COLO829 (cell line): Measurements from ENCODE around the gene DCPS.
"Not testable (repeated sequence)": the region's sequence is repeated elsewhere in the genome, so short reads cannot be mapped to it uniquely, and the experiment has no call there.

Source experiments
- DNase-seq: peaks from one replicate; pipeline ENCODE4 v3.0.0; 2012; ENCODE audit warnings: low spot score

The DCPS gene, protein sequence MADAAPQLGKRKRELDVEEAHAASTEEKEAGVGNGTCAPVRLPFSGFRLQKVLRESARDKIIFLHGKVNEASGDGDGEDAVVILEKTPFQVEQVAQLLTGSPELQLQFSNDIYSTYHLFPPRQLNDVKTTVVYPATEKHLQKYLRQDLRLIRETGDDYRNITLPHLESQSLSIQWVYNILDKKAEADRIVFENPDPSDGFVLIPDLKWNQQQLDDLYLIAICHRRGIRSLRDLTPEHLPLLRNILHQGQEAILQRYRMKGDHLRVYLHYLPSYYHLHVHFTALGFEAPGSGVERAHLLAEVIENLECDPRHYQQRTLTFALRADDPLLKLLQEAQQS

DNA sequence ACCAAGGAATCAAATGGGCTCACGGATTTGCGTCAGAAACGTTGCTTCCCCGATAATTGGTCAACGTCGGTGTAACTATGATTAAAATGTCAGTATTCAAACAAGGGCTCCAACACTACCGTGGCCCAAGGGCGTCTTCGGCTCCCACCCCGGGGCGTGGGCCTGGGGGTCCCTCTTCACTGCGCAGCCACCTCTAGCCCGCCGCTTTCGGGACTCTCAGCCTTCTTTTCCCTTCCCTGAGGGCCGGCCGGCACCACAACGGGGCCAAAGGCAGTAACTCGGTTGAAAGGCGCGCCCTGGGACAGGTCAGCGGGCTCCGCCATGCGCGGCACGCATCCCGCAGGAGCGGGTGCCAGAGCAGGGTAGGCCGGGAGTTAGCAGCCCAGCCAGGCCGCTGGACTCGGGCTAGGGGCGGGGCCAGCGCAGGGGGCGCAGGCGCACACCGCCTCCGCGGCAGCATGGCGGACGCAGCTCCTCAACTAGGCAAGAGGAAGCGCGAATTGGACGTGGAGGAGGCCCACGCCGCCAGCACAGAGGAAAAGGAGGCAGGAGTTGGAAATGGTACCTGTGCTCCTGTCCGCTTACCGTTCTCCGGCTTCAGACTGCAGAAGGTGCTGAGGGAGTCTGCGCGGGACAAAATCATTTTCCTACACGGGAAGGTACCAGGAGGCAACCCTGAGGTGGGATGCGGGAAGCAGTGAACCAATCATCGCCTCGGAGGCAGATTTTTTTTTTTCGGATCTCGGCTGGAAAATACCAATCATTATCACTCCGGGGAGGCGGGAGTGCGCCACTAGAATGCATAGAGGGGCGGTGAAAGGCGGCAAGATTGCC lies at the start of gene DCPS:
Gene DCPS (plus strand): TSS at position 438 of the 834 bp plus-strand sequence. CDS start 21 bp downstream, at position 459.
- DNase-seq = peak; percentile 92

DNA sequence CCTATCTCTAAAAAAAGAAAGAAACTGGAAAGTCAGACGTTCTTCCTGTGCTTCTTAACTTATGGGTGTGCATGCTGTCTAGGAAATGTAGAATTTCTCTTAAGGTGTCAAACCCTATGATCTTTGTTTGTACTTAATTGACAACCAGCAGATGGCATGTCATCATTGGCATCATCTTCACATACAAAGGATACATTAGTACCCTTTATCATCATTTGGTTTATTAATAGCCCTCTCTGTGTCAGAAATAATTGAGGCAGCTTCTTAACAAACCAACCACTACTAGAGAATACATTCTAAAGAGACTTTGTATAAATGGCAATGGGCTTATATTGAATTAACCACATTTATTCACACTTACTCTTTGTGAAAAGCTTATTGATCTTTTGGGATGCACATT lies 49.0 kb upstream of the DCPS start:
- DNase-seq = no peak

GRCh38 chr11:126255507-126255906 lies 48.4 kb upstream of the DCPS start:
- not testable (repeated sequence) for DNase-seq

- no peak for DNase-seq
Observed at GRCh38 chr11:126256216-126256615, 47.6 kb upstream of the DCPS start.

GRCh38 chr11:126257144-126257543 lies 46.7 kb upstream of the DCPS start:
- DNase-seq = no peak

DNA sequence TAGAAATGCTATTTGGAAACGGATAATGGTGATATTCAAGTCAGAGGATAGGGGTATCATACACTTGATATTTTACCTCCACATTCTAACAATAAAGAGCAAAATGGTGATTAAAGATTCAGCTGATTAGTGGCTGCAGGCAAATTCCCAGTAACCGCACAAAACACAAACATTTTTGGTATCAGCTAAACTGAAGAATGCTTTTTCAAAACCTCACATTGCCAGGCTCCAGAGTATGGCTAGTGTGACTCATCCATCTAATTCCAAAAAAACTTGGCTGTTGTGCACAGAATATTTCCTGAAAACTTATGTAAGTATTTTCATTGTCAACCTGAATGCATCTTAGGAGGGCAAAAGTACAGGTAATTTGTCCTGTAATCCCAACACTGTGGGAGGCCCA lies 46.1 kb upstream of the DCPS start:
- peak; percentile 27 for DNase-seq

- DNase-seq = no peak
Observed at GRCh38 chr11:126262216-126262615, 41.6 kb upstream of the DCPS start.

GRCh38 chr11:126263489-126263888 lies 40.4 kb upstream of the DCPS start:
- DNase-seq = no peak

- no peak for DNase-seq
Observed at GRCh38 chr11:126265811-126266210, 38.0 kb upstream of the DCPS start.

DNA sequence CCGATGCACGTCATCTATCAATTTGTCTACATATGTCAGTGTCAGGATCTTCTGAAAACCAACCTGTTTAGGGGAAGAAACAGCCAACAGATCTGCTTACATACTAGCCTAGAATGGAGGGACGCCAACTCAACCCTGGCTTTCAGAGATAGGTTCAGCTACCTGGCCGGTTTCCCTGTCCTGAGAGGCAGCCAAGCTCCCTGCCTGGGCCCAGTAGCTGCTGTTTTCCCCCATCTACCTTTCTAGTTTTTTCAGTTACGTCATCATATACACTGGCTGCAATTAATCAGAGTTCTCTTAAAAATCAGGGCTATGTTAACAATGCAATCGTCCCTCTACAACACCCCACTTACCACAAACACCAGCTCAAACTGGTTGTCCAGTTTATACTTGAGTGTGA lies 36.2 kb upstream of the DCPS start:
- DNase-seq = no peak

- peak; percentile 34 for DNase-seq
Observed at GRCh38 chr11:126268361-126268707, 35.5 kb upstream of the DCPS start.

GRCh38 chr11:126268708-126269579 lies 34.9 kb upstream of the DCPS start, which contains the start of the genes FOXRED1 and SRPRA:
Gene FOXRED1 (plus strand): TSS chr11:126269154. CDS start chr11:126269207, 53 bp downstream.
Gene SRPRA (minus strand): TSS chr11:126268895. CDS start chr11:126268804, 91 bp downstream.
- DNase-seq = peak; percentile 98

GRCh38 chr11:126277322-126277721 lies 26.5 kb upstream of the DCPS start:
- no peak for DNase-seq

DNA sequence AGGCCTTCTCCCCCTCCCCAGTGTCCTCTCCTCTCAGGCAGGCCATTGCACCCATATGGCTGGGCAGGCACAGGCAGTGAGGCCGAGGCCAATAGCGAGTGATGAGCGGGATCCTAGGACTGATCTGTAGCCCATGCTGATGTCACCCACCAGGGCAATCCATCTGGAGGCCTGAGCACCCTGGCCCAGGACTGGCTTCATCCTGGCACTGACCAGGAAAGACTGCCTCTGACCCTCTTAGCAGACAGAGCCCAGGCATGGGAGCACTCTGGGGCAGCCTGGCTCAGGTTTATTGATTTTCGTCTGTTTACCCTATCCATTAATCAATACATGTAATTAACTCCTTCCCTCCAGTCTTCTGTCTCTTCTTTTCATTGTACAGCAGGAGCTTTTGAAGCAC lies 26.1 kb upstream of the DCPS start:
- DNase-seq = no peak

- DNase-seq = no peak
Observed at GRCh38 chr11:126279191-126279590, 24.7 kb upstream of the DCPS start.

DNA sequence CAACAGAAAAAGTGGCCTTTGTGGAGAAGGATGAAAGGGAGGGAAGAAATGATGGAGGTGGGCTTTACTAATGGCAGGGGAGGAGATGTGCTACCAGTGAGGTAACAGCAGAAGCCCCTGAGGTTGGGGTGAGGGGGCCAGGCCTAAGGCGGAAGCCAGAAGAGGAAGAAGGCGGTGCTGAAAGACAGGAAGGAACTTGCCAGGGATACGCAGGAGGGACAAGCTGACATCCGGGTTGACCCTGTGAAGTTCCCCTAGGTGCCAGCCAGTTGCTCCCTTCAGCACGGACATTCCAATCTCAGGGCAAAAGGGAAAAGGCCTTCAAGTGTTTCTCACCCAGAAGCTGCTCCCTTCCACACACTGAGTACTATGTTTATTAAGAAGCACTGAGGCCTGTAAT lies 23.3 kb upstream of the DCPS start:
- DNase-seq = no peak

DNA sequence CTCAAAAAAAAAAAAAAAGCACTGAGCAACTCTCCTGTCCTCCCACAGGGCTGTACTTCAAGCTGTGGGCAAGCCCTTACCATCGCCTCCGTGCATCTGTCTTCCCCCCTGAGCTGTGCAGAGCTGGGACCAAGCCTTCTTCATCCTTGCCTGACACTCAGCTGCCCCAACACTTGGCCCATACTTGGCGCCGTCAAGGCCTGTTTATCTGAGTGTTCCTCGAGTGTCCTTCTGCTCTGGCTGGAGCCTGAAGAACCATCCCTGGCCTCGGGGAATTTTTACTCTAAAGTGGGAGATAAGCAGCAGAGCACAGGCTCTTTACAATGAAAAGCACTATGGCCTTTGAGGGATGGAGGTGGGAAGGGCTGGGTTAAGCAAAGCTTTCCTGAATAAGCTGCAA lies 22.6 kb upstream of the DCPS start:
- no peak for DNase-seq

- no peak for DNase-seq
Observed at GRCh38 chr11:126281666-126282175, 22.1 kb upstream of the DCPS start.

GRCh38 chr11:126282361-126282735 lies 21.5 kb upstream of the DCPS start:
- no peak for DNase-seq

- DNase-seq = no peak
Observed at GRCh38 chr11:126282736-126283591, 20.9 kb upstream of the DCPS start, which contains the start of gene TIRAP. Gene TIRAP (plus strand): TSS chr11:126283093. CDS start chr11:126290895, 7,802 bp downstream.

- peak; percentile 68 for DNase-seq
Observed at GRCh38 chr11:126284829-126285228, 19.0 kb upstream of the DCPS start.
